NCI-H2196 (cell line): ENCODE results near the gene RALBP1.
"Not testable (repeated sequence)": the region's sequence is repeated elsewhere in the genome, so short reads cannot be mapped to it uniquely, and the experiment has no call there.

ENCODE experiments used
- DNase-seq: peaks from one replicate; lab custom pipeline; 2025; ENCODE audit not compliant: unreplicated experiment; lab: John Stamatoyannopoulos, UW

The RALBP1 gene

GRCh38 chr18:9474983-9475642 lies at the start of gene RALBP1:
Gene RALBP1 (plus strand): TSS chr18:9475513. CDS start chr18:9513046, 37,533 bp downstream.
- DNase-seq, result peak; percentile 100

GRCh38 chr18:9426753-9427152 lies 48.6 kb upstream of the RALBP1 start:
- no peak for DNase-seq

- peak; percentile 26 for DNase-seq
Observed at GRCh38 chr18:9428301-9428706, 47.0 kb upstream of the RALBP1 start.

- no peak for DNase-seq
Observed at GRCh38 chr18:9428862-9429661, 46.3 kb upstream of the RALBP1 start.

- no peak for DNase-seq
Observed at GRCh38 chr18:9429662-9429993, 45.7 kb upstream of the RALBP1 start.

GRCh38 chr18:9430315-9430714 lies 45.0 kb upstream of the RALBP1 start:
- not testable (repeated sequence) for DNase-seq

- DNase-seq, result no peak
Observed at GRCh38 chr18:9431296-9431695, 44.0 kb upstream of the RALBP1 start.

GRCh38 chr18:9433122-9433521 lies 42.2 kb upstream of the RALBP1 start:
- not testable (repeated sequence) for DNase-seq

GRCh38 chr18:9433671-9434121 lies 41.6 kb upstream of the RALBP1 start:
- no peak for DNase-seq

GRCh38 chr18:9434122-9434701 lies 41.1 kb upstream of the RALBP1 start:
- no peak for DNase-seq

GRCh38 chr18:9435041-9435440 lies 40.3 kb upstream of the RALBP1 start:
- no peak for DNase-seq

- no peak for DNase-seq
Observed at GRCh38 chr18:9436206-9436929, 38.9 kb upstream of the RALBP1 start.

GRCh38 chr18:9437021-9437437 lies 38.3 kb upstream of the RALBP1 start:
- DNase-seq, result no peak

- no peak for DNase-seq
Observed at GRCh38 chr18:9437672-9438071, 37.6 kb upstream of the RALBP1 start.

GRCh38 chr18:9441061-9441460 lies 34.3 kb upstream of the RALBP1 start:
- no peak for DNase-seq

- DNase-seq, result no peak
Observed at GRCh38 chr18:9444549-9444948, 30.8 kb upstream of the RALBP1 start.

- no peak for DNase-seq
Observed at GRCh38 chr18:9446839-9447238, 28.5 kb upstream of the RALBP1 start.

GRCh38 chr18:9447334-9447733 lies 28.0 kb upstream of the RALBP1 start:
- no peak for DNase-seq

- DNase-seq, result no peak
Observed at GRCh38 chr18:9449600-9450414, 25.5 kb upstream of the RALBP1 start.

- not testable (repeated sequence) for DNase-seq
Observed at GRCh38 chr18:9450920-9451319, 24.4 kb upstream of the RALBP1 start.

- DNase-seq, result no peak
Observed at GRCh38 chr18:9453283-9453682, 22.0 kb upstream of the RALBP1 start.
